ENCODE data around the gene LYRM9.

- TF ChIP-seq, protein P1, sequence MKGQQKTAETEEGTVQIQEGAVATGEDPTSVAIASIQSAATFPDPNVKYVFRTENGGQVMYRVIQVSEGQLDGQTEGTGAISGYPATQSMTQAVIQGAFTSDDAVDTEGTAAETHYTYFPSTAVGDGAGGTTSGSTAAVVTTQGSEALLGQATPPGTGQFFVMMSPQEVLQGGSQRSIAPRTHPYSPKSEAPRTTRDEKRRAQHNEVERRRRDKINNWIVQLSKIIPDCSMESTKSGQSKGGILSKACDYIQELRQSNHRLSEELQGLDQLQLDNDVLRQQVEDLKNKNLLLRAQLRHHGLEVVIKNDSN (IDR thresholded peaks at IDR 0.05; ENCODE audit: borderline replicate concordance, low read depth) = no peak
- no peak for TF ChIP-seq RCOR1 (IDR thresholded peaks at IDR 0.05; ENCODE audit: low read length)
- TF ChIP-seq CTCF (IDR thresholded peaks at IDR 0.05) = no peak
- TF ChIP-seq, protein P2, sequence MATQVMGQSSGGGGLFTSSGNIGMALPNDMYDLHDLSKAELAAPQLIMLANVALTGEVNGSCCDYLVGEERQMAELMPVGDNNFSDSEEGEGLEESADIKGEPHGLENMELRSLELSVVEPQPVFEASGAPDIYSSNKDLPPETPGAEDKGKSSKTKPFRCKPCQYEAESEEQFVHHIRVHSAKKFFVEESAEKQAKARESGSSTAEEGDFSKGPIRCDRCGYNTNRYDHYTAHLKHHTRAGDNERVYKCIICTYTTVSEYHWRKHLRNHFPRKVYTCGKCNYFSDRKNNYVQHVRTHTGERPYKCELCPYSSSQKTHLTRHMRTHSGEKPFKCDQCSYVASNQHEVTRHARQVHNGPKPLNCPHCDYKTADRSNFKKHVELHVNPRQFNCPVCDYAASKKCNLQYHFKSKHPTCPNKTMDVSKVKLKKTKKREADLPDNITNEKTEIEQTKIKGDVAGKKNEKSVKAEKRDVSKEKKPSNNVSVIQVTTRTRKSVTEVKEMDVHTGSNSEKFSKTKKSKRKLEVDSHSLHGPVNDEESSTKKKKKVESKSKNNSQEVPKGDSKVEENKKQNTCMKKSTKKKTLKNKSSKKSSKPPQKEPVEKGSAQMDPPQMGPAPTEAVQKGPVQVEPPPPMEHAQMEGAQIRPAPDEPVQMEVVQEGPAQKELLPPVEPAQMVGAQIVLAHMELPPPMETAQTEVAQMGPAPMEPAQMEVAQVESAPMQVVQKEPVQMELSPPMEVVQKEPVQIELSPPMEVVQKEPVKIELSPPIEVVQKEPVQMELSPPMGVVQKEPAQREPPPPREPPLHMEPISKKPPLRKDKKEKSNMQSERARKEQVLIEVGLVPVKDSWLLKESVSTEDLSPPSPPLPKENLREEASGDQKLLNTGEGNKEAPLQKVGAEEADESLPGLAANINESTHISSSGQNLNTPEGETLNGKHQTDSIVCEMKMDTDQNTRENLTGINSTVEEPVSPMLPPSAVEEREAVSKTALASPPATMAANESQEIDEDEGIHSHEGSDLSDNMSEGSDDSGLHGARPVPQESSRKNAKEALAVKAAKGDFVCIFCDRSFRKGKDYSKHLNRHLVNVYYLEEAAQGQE (IDR thresholded peaks at IDR 0.05; ENCODE audit: low read depth, low read length) = no peak
- TF ChIP-seq RXRA (IDR thresholded peaks at IDR 0.05; ENCODE audit: borderline replicate concordance, low read depth) = no peak
- TF ChIP-seq TCF12 (IDR thresholded peaks at IDR 0.05) = no peak
- no peak for TF ChIP-seq NRF1 (IDR thresholded peaks at IDR 0.05; ENCODE audit: low read depth, low read length)
- no peak for TF ChIP-seq TAF1 (IDR thresholded peaks at IDR 0.05; ENCODE audit: borderline replicate concordance, low read depth, low read length)
- TF ChIP-seq, protein P3, sequence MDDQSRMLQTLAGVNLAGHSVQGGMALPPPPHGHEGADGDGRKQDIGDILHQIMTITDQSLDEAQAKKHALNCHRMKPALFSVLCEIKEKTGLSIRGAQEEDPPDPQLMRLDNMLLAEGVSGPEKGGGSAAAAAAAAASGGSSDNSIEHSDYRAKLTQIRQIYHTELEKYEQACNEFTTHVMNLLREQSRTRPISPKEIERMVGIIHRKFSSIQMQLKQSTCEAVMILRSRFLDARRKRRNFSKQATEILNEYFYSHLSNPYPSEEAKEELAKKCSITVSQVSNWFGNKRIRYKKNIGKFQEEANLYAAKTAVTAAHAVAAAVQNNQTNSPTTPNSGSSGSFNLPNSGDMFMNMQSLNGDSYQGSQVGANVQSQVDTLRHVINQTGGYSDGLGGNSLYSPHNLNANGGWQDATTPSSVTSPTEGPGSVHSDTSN (IDR thresholded peaks at IDR 0.05) = no peak
- TF ChIP-seq, protein P4, sequence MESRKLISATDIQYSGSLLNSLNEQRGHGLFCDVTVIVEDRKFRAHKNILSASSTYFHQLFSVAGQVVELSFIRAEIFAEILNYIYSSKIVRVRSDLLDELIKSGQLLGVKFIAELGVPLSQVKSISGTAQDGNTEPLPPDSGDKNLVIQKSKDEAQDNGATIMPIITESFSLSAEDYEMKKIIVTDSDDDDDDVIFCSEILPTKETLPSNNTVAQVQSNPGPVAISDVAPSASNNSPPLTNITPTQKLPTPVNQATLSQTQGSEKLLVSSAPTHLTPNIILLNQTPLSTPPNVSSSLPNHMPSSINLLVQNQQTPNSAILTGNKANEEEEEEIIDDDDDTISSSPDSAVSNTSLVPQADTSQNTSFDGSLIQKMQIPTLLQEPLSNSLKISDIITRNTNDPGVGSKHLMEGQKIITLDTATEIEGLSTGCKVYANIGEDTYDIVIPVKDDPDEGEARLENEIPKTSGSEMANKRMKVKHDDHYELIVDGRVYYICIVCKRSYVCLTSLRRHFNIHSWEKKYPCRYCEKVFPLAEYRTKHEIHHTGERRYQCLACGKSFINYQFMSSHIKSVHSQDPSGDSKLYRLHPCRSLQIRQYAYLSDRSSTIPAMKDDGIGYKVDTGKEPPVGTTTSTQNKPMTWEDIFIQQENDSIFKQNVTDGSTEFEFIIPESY (IDR thresholded peaks at IDR 0.05; ENCODE audit: borderline replicate concordance, low read depth) = no peak
- no peak for TF ChIP-seq GABPA (IDR thresholded peaks at IDR 0.05; ENCODE audit: low read depth)
Measured at GRCh38 chr17:27888945-27889344, 4.2 kb downstream of the LYRM9 start.

Measured in SK-N-SH (cell line).